Measurements from ENCODE around the gene CRHR1.

DNA sequence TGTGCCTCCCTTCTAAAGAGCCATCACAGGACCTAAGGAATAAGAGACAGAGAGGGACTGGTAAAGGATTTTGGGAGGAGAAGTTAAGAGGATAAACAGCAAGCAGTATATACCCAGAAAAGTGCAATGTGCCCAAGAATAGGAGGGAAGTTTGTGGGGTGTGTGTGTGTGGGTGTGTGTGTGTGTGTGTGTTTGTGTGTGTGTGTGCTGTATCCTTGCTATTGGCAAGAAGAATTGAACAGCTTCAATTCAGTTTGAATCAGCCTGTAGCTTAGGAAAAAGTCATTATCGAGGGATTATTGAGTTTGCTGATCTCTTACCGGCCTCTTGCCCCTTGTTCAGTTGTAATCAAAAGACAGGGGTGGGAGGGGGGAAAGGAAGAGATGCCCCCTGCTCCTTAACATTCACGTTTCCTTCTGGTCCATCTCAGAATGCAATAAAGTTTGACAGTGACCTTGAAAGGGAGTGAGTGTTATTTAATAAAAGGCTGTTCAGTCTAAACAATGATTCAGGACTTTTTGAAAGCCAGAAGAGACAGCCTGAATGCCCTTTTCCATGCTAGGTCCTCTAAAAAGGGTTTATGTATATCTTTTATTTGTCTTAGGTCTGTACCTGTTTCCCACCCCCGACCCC is 86.3 kb downstream of the CRHR1 start:
- TF ChIP-seq, protein P1, sequence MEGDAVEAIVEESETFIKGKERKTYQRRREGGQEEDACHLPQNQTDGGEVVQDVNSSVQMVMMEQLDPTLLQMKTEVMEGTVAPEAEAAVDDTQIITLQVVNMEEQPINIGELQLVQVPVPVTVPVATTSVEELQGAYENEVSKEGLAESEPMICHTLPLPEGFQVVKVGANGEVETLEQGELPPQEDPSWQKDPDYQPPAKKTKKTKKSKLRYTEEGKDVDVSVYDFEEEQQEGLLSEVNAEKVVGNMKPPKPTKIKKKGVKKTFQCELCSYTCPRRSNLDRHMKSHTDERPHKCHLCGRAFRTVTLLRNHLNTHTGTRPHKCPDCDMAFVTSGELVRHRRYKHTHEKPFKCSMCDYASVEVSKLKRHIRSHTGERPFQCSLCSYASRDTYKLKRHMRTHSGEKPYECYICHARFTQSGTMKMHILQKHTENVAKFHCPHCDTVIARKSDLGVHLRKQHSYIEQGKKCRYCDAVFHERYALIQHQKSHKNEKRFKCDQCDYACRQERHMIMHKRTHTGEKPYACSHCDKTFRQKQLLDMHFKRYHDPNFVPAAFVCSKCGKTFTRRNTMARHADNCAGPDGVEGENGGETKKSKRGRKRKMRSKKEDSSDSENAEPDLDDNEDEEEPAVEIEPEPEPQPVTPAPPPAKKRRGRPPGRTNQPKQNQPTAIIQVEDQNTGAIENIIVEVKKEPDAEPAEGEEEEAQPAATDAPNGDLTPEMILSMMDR (IDR thresholded peaks at IDR 0.05): no peak
- TF ChIP-seq POLR2A (IDR thresholded peaks at IDR 0.05) (no peak), POLR2AphosphoS5 (IDR thresholded peaks at IDR 0.05) (peak in 1 of 4 donors; percentile 38)
